Left ventricle myocardium superior (tissue), 1 donor: Measurements from ENCODE around the gene PCDH15. TPM values are rescaled to one million over a fixed set of nuclear protein-coding genes. Genes with fewer than 3 reads are reported as not detected.

Experiments used
- ATAC-seq: fragments of 200-7000 bp; cut with Tn5 transposase; one replicate; pipeline ENCODE4 v1.9.1; 2020; ENCODE audit warnings: mild to moderate bottlenecking, moderate library complexity
- DNase-seq: peaks from one replicate; pipeline ENCODE4 v3.0.0-alpha.2; 2020
- intact Hi-C: fragments of 100-400 bp; cut with micrococcal nuclease; formaldehyde crosslinking; loops from one replicate; pipeline ENCODE4 v1.11.0; 2022
- microRNA-seq: library from miRNA; unstranded; fragments of <30 nt; microRNA quantifications from one replicate; pipeline ENCODE4 v1.2.0, GENCODE V29; 2020; ENCODE audit warnings: borderline number of aligned reads
- total RNA-seq: library from RNA; stranded (reverse); fragmentation: NEBNext Ultra II Directional; extraction: Animal tissue kit (Norgen Biotek cat#: 25700); gene quantifications from one replicate; pipeline ENCODE4 v1.2.1, GENCODE V29; 2021
- donor health status: DM: no; HTN: yes; CAD: no; lungs with severe emphysema.

The PCDH15 gene
- total RNA-seq, 1 donor from 2014 or later = 0.25 TPM

GRCh38 chr10:53836638-53837037 lies 964.4 kb downstream of the PCDH15 start:
- ATAC-seq = no peak
- DNase-seq = no peak
- intact Hi-C loops = no loop called here

- intact Hi-C loops = no loop called here
- DNase-seq = no peak
Observed at GRCh38 chr10:53833908-53834307, 967.1 kb downstream of the PCDH15 start.

GRCh38 chr10:53827261-53827660 lies 973.8 kb downstream of the PCDH15 start:
- ATAC-seq (no peak), DNase-seq (no peak)
- intact Hi-C loops = no loop called here

More at GRCh38 chr10:53833908-53834307, 967.1 kb downstream of the PCDH15 start:
- no peak for ATAC-seq

- intact Hi-C loops = no loop called here
- DNase-seq (no peak), ATAC-seq (no peak)
Observed at GRCh38 chr10:53808677-53809372, 992.2 kb downstream of the PCDH15 start.

GRCh38 chr10:53786236-53786900 lies 1014.7 kb downstream of the PCDH15 start:
- intact Hi-C loops = no loop called here
- no peak for DNase-seq
- ATAC-seq = no peak

- DNase-seq (no peak), ATAC-seq (no peak)
- intact Hi-C loops = no loop called here
Observed at GRCh38 chr10:53771701-53772100, 1029.3 kb downstream of the PCDH15 start.

- no peak for ATAC-seq
- intact Hi-C loops = no loop called here
- DNase-seq = no peak
Observed at GRCh38 chr10:53770903-53771302, 1030.1 kb downstream of the PCDH15 start.

GRCh38 chr10:53765311-53765710 lies 1035.7 kb downstream of the PCDH15 start:
- intact Hi-C loops = no loop called here
- DNase-seq (no peak), ATAC-seq (no peak)

- DNase-seq = no peak
Observed at GRCh38 chr10:53754596-53755250, 1046.3 kb downstream of the PCDH15 start.

More at GRCh38 chr10:53754596-53755250, 1046.3 kb downstream of the PCDH15 start:
- ATAC-seq = no peak
- intact Hi-C loops = no loop called here

Small RNA genes within 50 kb of the gene (microRNA-seq; reads per million reads assigned to microRNA genes)
- not detected for gene MIR548F1
